ENCODE data around the gene GALNT2.

Gene GALNT2

GRCh38 chr1:230199554-230199953, 132.5 kb downstream of the GALNT2 start:
- no peaks in the 10 kb centered on the region for H3K27me3 ChIP-seq (ENCODE audit: insufficient read depth, insufficient read length)
- H3K36me3 ChIP-seq (ENCODE audit: insufficient read depth, insufficient read length, low read length): peaks cover 45% of the 10 kb centered on the region
- no peak for TF ChIP-seq ZNF274 (IDR thresholded peaks at IDR 0.05; ENCODE audit: low read depth, low read length)
- TF ChIP-seq YY1 (IDR thresholded peaks at IDR 0.05; ENCODE audit: insufficient read depth, insufficient read length): no peak
- TF ChIP-seq SUZ12 (IDR thresholded peaks at IDR 0.05; ENCODE audit: extremely low read depth, insufficient read depth, insufficient read length): no peak
- no peak overlapping the region for H3K9ac ChIP-seq (ENCODE audit: insufficient read length, low read depth)
- peaks cover 13% of the 10 kb centered on the region for H3K4me1 ChIP-seq (ENCODE audit: insufficient read depth, insufficient read length)
- no peak overlapping the region for H3K4me3 ChIP-seq (ENCODE audit: insufficient read length, low read depth)
- H3K9me3 ChIP-seq (ENCODE audit: insufficient read depth, low read length): no peaks in the 10 kb centered on the region
- DNase-seq (ENCODE audit: low read depth, low spot score): no peak

GRCh38 chr1:230200276-230200675, 133.2 kb downstream of the GALNT2 start:
- Histone ChIP-seq H3K4me3 (ENCODE audit: insufficient read length, low read depth) (no peak overlapping the region), H3K4me1 (ENCODE audit: insufficient read depth, insufficient read length) (peaks cover 15% of the 10 kb centered on the region), H3K9ac (ENCODE audit: insufficient read length, low read depth) (no peak overlapping the region), H3K27me3 (ENCODE audit: insufficient read depth, insufficient read length) (no peaks in the 10 kb centered on the region), H3K9me3 (ENCODE audit: insufficient read depth, low read length) (no peaks in the 10 kb centered on the region), H3K36me3 (ENCODE audit: insufficient read depth, insufficient read length, low read length) (peaks cover 51% of the 10 kb centered on the region)
- DNase-seq (ENCODE audit: low read depth, low spot score): no peak
- TF ChIP-seq YY1 (IDR thresholded peaks at IDR 0.05; ENCODE audit: insufficient read depth, insufficient read length): no peak
- TF ChIP-seq ZNF274 (IDR thresholded peaks at IDR 0.05; ENCODE audit: low read depth, low read length): no peak
- no peak for TF ChIP-seq SUZ12 (IDR thresholded peaks at IDR 0.05; ENCODE audit: extremely low read depth, insufficient read depth, insufficient read length)

GRCh38 chr1:230201445-230201844, 134.4 kb downstream of the GALNT2 start:
- H3K36me3 ChIP-seq (ENCODE audit: insufficient read depth, insufficient read length, low read length): peaks cover 57% of the 10 kb centered on the region
- H3K4me1 ChIP-seq (ENCODE audit: insufficient read depth, insufficient read length): peaks cover 10% of the 10 kb centered on the region
- no peak for DNase-seq (ENCODE audit: low read depth, low spot score)
- TF ChIP-seq YY1 (IDR thresholded peaks at IDR 0.05; ENCODE audit: insufficient read depth, insufficient read length): no peak
- TF ChIP-seq SUZ12 (IDR thresholded peaks at IDR 0.05; ENCODE audit: extremely low read depth, insufficient read depth, insufficient read length): no peak
- TF ChIP-seq ZNF274 (IDR thresholded peaks at IDR 0.05; ENCODE audit: low read depth, low read length): no peak
- H3K27me3 ChIP-seq (ENCODE audit: insufficient read depth, insufficient read length): no peaks in the 10 kb centered on the region
- no peaks in the 10 kb centered on the region for H3K9me3 ChIP-seq (ENCODE audit: insufficient read depth, low read length)
- H3K4me3 ChIP-seq (ENCODE audit: insufficient read length, low read depth): no peak overlapping the region
- H3K9ac ChIP-seq (ENCODE audit: insufficient read length, low read depth): no peak overlapping the region

GRCh38 chr1:230204842-230205241, 137.8 kb downstream of the GALNT2 start:
- H3K4me1 ChIP-seq (ENCODE audit: insufficient read depth, insufficient read length): peaks cover 10% of the 10 kb centered on the region
- no peaks in the 10 kb centered on the region for H3K27me3 ChIP-seq (ENCODE audit: insufficient read depth, insufficient read length)
- H3K4me3 ChIP-seq (ENCODE audit: insufficient read length, low read depth): no peak overlapping the region
- TF ChIP-seq SUZ12 (IDR thresholded peaks at IDR 0.05; ENCODE audit: extremely low read depth, insufficient read depth, insufficient read length): no peak
- no peak for TF ChIP-seq YY1 (IDR thresholded peaks at IDR 0.05; ENCODE audit: insufficient read depth, insufficient read length)
- no peak for TF ChIP-seq ZNF274 (IDR thresholded peaks at IDR 0.05; ENCODE audit: low read depth, low read length)
- peaks cover 53% of the 10 kb centered on the region for H3K36me3 ChIP-seq (ENCODE audit: insufficient read depth, insufficient read length, low read length)
- no peak overlapping the region for H3K9ac ChIP-seq (ENCODE audit: insufficient read length, low read depth)
- no peak for DNase-seq (ENCODE audit: low read depth, low spot score)
- H3K9me3 ChIP-seq (ENCODE audit: insufficient read depth, low read length): no peaks in the 10 kb centered on the region

GRCh38 chr1:230205719-230206198, 138.7 kb downstream of the GALNT2 start:
- no peak for TF ChIP-seq ZNF274 (IDR thresholded peaks at IDR 0.05; ENCODE audit: low read depth, low read length)
- no peak for TF ChIP-seq YY1 (IDR thresholded peaks at IDR 0.05; ENCODE audit: insufficient read depth, insufficient read length)
- DNase-seq (ENCODE audit: low read depth, low spot score): no peak
- Histone ChIP-seq H3K9me3 (ENCODE audit: insufficient read depth, low read length) (no peaks in the 10 kb centered on the region), H3K27me3 (ENCODE audit: insufficient read depth, insufficient read length) (no peaks in the 10 kb centered on the region), H3K4me1 (ENCODE audit: insufficient read depth, insufficient read length) (peaks cover 5% of the 10 kb centered on the region), H3K9ac (ENCODE audit: insufficient read length, low read depth) (no peak overlapping the region), H3K4me3 (ENCODE audit: insufficient read length, low read depth) (no peak overlapping the region), H3K36me3 (ENCODE audit: insufficient read depth, insufficient read length, low read length) (peaks cover 47% of the 10 kb centered on the region)

- H3K4me3 ChIP-seq (ENCODE audit: insufficient read length, low read depth): no peak overlapping the region
- H3K27me3 ChIP-seq (ENCODE audit: insufficient read depth, insufficient read length): no peaks in the 10 kb centered on the region
- peaks cover 43% of the 10 kb centered on the region for H3K36me3 ChIP-seq (ENCODE audit: insufficient read depth, insufficient read length, low read length)
- H3K4me1 ChIP-seq (ENCODE audit: insufficient read depth, insufficient read length): peaks cover 5% of the 10 kb centered on the region
- TF ChIP-seq YY1 (IDR thresholded peaks at IDR 0.05; ENCODE audit: insufficient read depth, insufficient read length): no peak
- no peak for TF ChIP-seq ZNF274 (IDR thresholded peaks at IDR 0.05; ENCODE audit: low read depth, low read length)
- no peak for TF ChIP-seq SUZ12 (IDR thresholded peaks at IDR 0.05; ENCODE audit: extremely low read depth, insufficient read depth, insufficient read length)
- no peak for DNase-seq (ENCODE audit: low read depth, low spot score)
- H3K9ac ChIP-seq (ENCODE audit: insufficient read length, low read depth): no peak overlapping the region
- no peaks in the 10 kb centered on the region for H3K9me3 ChIP-seq (ENCODE audit: insufficient read depth, low read length)
These were observed 139.2 kb downstream of the GALNT2 start for GRCh38 chr1:230206207-230206606.

- no peak for DNase-seq (ENCODE audit: low read depth, low spot score)
- no peak overlapping the region for H3K4me3 ChIP-seq (ENCODE audit: insufficient read length, low read depth)
- H3K9me3 ChIP-seq (ENCODE audit: insufficient read depth, low read length): no peaks in the 10 kb centered on the region
- H3K4me1 ChIP-seq (ENCODE audit: insufficient read depth, insufficient read length): peaks cover 5% of the 10 kb centered on the region
- TF ChIP-seq YY1 (IDR thresholded peaks at IDR 0.05; ENCODE audit: insufficient read depth, insufficient read length) (no peak), ZNF274 (IDR thresholded peaks at IDR 0.05; ENCODE audit: low read depth, low read length) (no peak), SUZ12 (IDR thresholded peaks at IDR 0.05; ENCODE audit: extremely low read depth, insufficient read depth, insufficient read length) (no peak)
- H3K36me3 ChIP-seq (ENCODE audit: insufficient read depth, insufficient read length, low read length): peaks cover 41% of the 10 kb centered on the region
- H3K9ac ChIP-seq (ENCODE audit: insufficient read length, low read depth): no peak overlapping the region
- H3K27me3 ChIP-seq (ENCODE audit: insufficient read depth, insufficient read length): no peaks in the 10 kb centered on the region
These were observed 139.9 kb downstream of the GALNT2 start for GRCh38 chr1:230206976-230207375.
